ENCODE results near the gene BST1. TPM values are rescaled to one million over a fixed set of nuclear protein-coding genes. Genes with fewer than 3 reads are reported as not detected.

BST1 gene
- total RNA-seq, 1 experiment from 2014 or later = 2.2 TPM

GRCh38 chr4:15676039-15676438 is 26.8 kb upstream of the BST1 start:
- DNase-seq (ENCODE audit: low read depth) = no peak

- no peak for DNase-seq (ENCODE audit: low read depth)
These were observed 26.0 kb upstream of the BST1 start for GRCh38 chr4:15676899-15677298.

- peak; percentile 53 for DNase-seq (ENCODE audit: low read depth)
These were observed 25.3 kb upstream of the BST1 start for GRCh38 chr4:15677507-15677988.

GRCh38 chr4:15681067-15681371 is 21.8 kb upstream of the BST1 start:
- no peak for DNase-seq (ENCODE audit: low read depth)

- peak; percentile 99 for DNase-seq (ENCODE audit: low read depth)
These were observed 21.3 kb upstream of the BST1 start, which contains the start of gene FAM200B for GRCh38 chr4:15681372-15682241. Gene FAM200B (plus strand): TSS chr4:15681827. CDS start chr4:15686978, 5,151 bp downstream.

GRCh38 chr4:15682242-15683142 is 20.4 kb upstream of the BST1 start:
- no peak for DNase-seq (ENCODE audit: low read depth)

GRCh38 chr4:15683143-15683495 is 19.7 kb upstream of the BST1 start:
- no peak for DNase-seq (ENCODE audit: low read depth)

GRCh38 chr4:15684498-15684897 is 18.4 kb upstream of the BST1 start:
- DNase-seq (ENCODE audit: low read depth) = no peak

- no peak for DNase-seq (ENCODE audit: low read depth)
These were observed 14.8 kb upstream of the BST1 start for GRCh38 chr4:15688051-15688450.

GRCh38 chr4:15689540-15689939 is 13.3 kb upstream of the BST1 start:
- DNase-seq (ENCODE audit: low read depth) = no peak

- peak; percentile 97 for DNase-seq (ENCODE audit: low read depth)
These were observed 12.7 kb upstream of the BST1 start for GRCh38 chr4:15690020-15690809.

- DNase-seq (ENCODE audit: low read depth) = peak; percentile 97
These were observed 11.3 kb upstream of the BST1 start for GRCh38 chr4:15691346-15692135.

- DNase-seq (ENCODE audit: low read depth) = no peak
These were observed 10.3 kb upstream of the BST1 start for GRCh38 chr4:15692602-15693001.

- no peak for DNase-seq (ENCODE audit: low read depth)
These were observed 8.4 kb upstream of the BST1 start for GRCh38 chr4:15694431-15694830.

- DNase-seq (ENCODE audit: low read depth) = peak; percentile 99
These were observed 7.6 kb upstream of the BST1 start for GRCh38 chr4:15695240-15695699.

- no peak for DNase-seq (ENCODE audit: low read depth)
These were observed 7.1 kb upstream of the BST1 start for GRCh38 chr4:15695729-15696128.

- DNase-seq (ENCODE audit: low read depth) = no peak
These were observed 6.0 kb upstream of the BST1 start for GRCh38 chr4:15696866-15697265.

GRCh38 chr4:15703439-15703838 is 574 bp downstream of the BST1 start:
- DNase-seq (ENCODE audit: low read depth) = no peak

- no peak for DNase-seq (ENCODE audit: low read depth)
These were observed 1.3 kb downstream of the BST1 start for GRCh38 chr4:15704129-15704528.

GRCh38 chr4:15706646-15707362 is 3.9 kb downstream of the BST1 start:
- no peak for DNase-seq (ENCODE audit: low read depth)

Data from LHCN-M2 (cell line).